Tibial nerve (tissue), 3 donors: ENCODE measurements around the gene PREX1.

Source experiments
- CTCF ChIP-seq, 5 experiments: fragments of 200-600 bp in 3 of 5; fragments of 450-650 bp in 2 of 5; sonication (generic) in 3 of 5; IDR thresholded peaks; one replicate each; pipeline ENCODE4 v1.5.1; 2016 to 2019; ENCODE audit warnings: antibody characterized with exemption in 5 of 5, mild to moderate bottlenecking in 3 of 5, moderate library complexity in 2 of 5
- POLR2A ChIP-seq, 2 donors: fragments of 450-650 bp; IDR thresholded peaks; one replicate each; pipeline ENCODE4 v1.6.1; 2017; ENCODE audit warnings: antibody characterized with exemption in 2 of 2, mild to moderate bottlenecking in 2 of 2, moderate library complexity in 2 of 2

- no peak for TF ChIP-seq CTCF (IDR thresholded peaks at IDR 0.05)
- TF ChIP-seq POLR2A (IDR thresholded peaks at IDR 0.05): no peak
Measured at GRCh38 chr20:48738399-48739304, 89.1 kb downstream of the PREX1 start.
